NCI-H82 treated with DMSO at 0.1 percent for 48 hours (cell line): Measurements from ENCODE around the gene LSP1.

Source experiments
- DNase-seq: peaks from one replicate; lab custom pipeline; 2025; ENCODE audit not compliant: unreplicated experiment; lab: John Stamatoyannopoulos, UW

Gene LSP1

GRCh38 chr11:1913271-1914060, 60.6 kb downstream of the LSP1 start:
- DNase-seq = no peak

GRCh38 chr11:1915795-1916131, 62.9 kb downstream of the LSP1 start:
- no peak for DNase-seq

- DNase-seq = no peak
Measured at GRCh38 chr11:1916132-1916985, 63.5 kb downstream of the LSP1 start.

GRCh38 chr11:1916986-1917522, 64.2 kb downstream of the LSP1 start:
- no peak for DNase-seq

- no peak for DNase-seq
Measured at GRCh38 chr11:1917523-1918435, 64.9 kb downstream of the LSP1 start.

- DNase-seq = no peak
Measured at GRCh38 chr11:1918436-1919315, 65.8 kb downstream of the LSP1 start.

- no peak for DNase-seq
Measured at GRCh38 chr11:1919391-1920127, 66.7 kb downstream of the LSP1 start, which contains the start of gene TNNT3. TNNT3 (plus strand) TSS chr11:1919703; CDS start chr11:1922875, 3,172 bp downstream.

GRCh38 chr11:1920128-1920908, 67.4 kb downstream of the LSP1 start:
- DNase-seq = no peak

GRCh38 chr11:1920909-1921573, 68.2 kb downstream of the LSP1 start:
- DNase-seq = no peak

GRCh38 chr11:1921574-1922141, 68.8 kb downstream of the LSP1 start:
- no peak for DNase-seq

- no peak for DNase-seq
Measured at GRCh38 chr11:1922481-1923081, 69.7 kb downstream of the LSP1 start.

- no peak for DNase-seq
Measured at GRCh38 chr11:1923201-1923956, 70.5 kb downstream of the LSP1 start.

- DNase-seq = no peak
Measured at GRCh38 chr11:1924181-1924580, 71.3 kb downstream of the LSP1 start.

- no peak for DNase-seq
Measured at GRCh38 chr11:1924646-1925372, 71.9 kb downstream of the LSP1 start.

GRCh38 chr11:1925373-1926155, 72.7 kb downstream of the LSP1 start:
- DNase-seq = no peak
